Kidney (tissue), 14 donors: ENCODE results near the gene RAG2. TPM values are rescaled to one million over a fixed set of nuclear protein-coding genes. Genes with fewer than 3 reads are reported as not detected.
A peak's percentile ranks its signal among the peaks of the same experiment; 100 is the strongest.

Experiments used
- DNase-seq, 5 donors: peaks; one replicate each; pipeline ENCODE4 v3.0.0-alpha.2; 2013 to 2020
- FAIRE-seq: peaks from 2 replicates; lab custom pipeline; 2012; peaks lifted over from hg19 to GRCh38; lab: Jason Lieb, UNC
- H3K27ac ChIP-seq, 2 donors: one replicate each; pipeline ENCODE4 v1.7.0; 2013; ENCODE audit warnings: low read depth in 2 of 2, low read length in 2 of 2, inconsistent platforms in 1 of 2
- H3K27me3 ChIP-seq: one replicate; pipeline ENCODE4 v1.7.1; 2013; ENCODE audit warnings: low read length, inconsistent platforms; ENCODE audit not compliant: control insufficient read depth, insufficient read depth
- H3K36me3 ChIP-seq, 3 donors: one replicate each; pipeline versions ENCODE4 v1.7.0 to v1.7.1; 2013; ENCODE audit warnings: low read length in 3 of 3, control low read depth in 1 of 3, inconsistent platforms in 1 of 3; ENCODE audit not compliant: insufficient read depth in 3 of 3, control insufficient read depth in 2 of 3
- H3K4me1 ChIP-seq, 3 donors: one replicate each; pipeline versions ENCODE4 v1.7.0 to v1.7.1; 2013; ENCODE audit warnings: low read length in 3 of 3, inconsistent platforms in 1 of 3, low read depth in 1 of 3; ENCODE audit not compliant: control insufficient read depth in 2 of 3, insufficient read depth in 2 of 3
- H3K4me3 ChIP-seq, 3 donors: one replicate each; pipeline versions ENCODE4 v1.7.0 to v1.8.1; 2013; ENCODE audit warnings: low read length in 3 of 3, control low read depth in 1 of 3, inconsistent platforms in 1 of 3
- H3K9ac ChIP-seq, 3 donors: one replicate each; pipeline versions ENCODE4 v1.7.0 to v1.7.1; 2013; ENCODE audit warnings: low read length in 3 of 3, control low read depth in 1 of 3, inconsistent platforms in 1 of 3
- H3K9me3 ChIP-seq, 3 donors: one replicate each; pipeline versions ENCODE4 v1.7.0 to v1.7.1; 2013; ENCODE audit warnings: low read length in 3 of 3, control low read depth in 1 of 3, inconsistent platforms in 1 of 3; ENCODE audit not compliant: control insufficient read depth in 2 of 3, insufficient read depth in 1 of 3
- intact Hi-C: fragments of 100-400 bp; cut with DNase I; formaldehyde crosslinking; loops from one replicate; pipeline ENCODE4 v1.11.1; 2022
- polyA plus RNA-seq: library from polyadenylated mRNA; stranded (reverse); fragments of 350-450 nt; fragmentation: Illumina TruSeq; extraction: RNeasy Lipid Tissue Mini Kit (QIAGEN cat#74804); gene quantifications from one replicate; pipeline ENCODE4 v1.2.3, GENCODE V29; 2014; ENCODE audit warnings: low read depth, low replicate concordance; ENCODE audit not compliant: insufficient read depth
- total RNA-seq: library from RNA; stranded (reverse); fragmentation: NEBNext Ultra II Directional; extraction: Animal tissue kit (Norgen Biotek cat#: 25700); gene quantifications from one replicate; pipeline ENCODE4 v1.2.1, GENCODE V29; 2021
- TF ChIP-seq, protein P1 (sequence below): IDR thresholded peaks from 3 replicates; pipeline ENCODE4 v1.5.1; 2012; ENCODE audit warnings: mild to moderate bottlenecking, moderate library complexity, borderline replicate concordance; ENCODE audit not compliant: insufficient read depth; ENCODE audit errors: extremely low read depth
- donor health status: control.
- donor health status: control.
- donor health status: control.
- donor health status: control.
- donor health status: control.
- donor health status: DM: yes; HTN: yes; CAD: no.
- donor health status: Normal renal cell carcinoma (clear cell type).

The RAG2 gene
- total and polyA plus RNA-seq, 2 donors from 2014 or later = not detected

DNA sequence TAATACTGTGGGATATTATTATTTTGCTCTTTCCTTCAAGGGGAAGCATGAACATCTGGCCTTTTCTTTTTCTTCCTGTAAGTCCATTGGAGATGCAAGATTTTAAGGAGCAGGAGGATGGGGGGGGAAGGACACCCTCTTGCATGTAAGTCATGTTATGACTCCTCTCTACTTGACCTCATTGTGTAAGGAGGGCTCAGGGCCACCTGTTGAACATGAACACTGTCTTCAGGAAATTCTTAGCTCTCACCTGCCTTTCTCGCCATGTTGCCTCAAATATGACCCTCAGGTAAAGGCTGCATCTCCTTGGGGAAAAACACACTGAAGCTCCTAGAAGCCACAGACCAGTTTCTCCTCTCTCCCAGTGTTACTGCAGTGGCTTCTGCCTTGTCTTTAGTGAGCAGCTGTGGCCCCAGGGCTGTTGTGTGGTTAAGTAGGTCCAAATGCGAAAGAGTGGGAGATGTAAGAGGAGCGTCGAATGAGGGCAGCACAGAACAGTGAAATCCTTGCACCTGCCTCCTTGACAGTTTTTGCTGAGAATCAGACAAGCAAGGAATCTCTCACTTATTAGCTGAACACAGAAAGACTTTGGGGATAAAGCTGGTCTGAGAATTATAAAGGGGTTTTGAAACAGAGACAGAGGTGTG is 31.5 kb downstream of the RAG2 start:
- Histone ChIP-seq H3K4me1 (no peaks in the 10 kb centered on the region), H3K4me3 (no peak overlapping the region), H3K9me3 (no peaks in the 10 kb centered on the region), H3K9ac (no peak overlapping the region), H3K27ac (no peak overlapping the region), H3K27me3 (no peaks in the 10 kb centered on the region), H3K36me3 (no peaks in the 10 kb centered on the region)
- intact Hi-C loops = loop anchor here (10.0 kb wide), 1 partner anchor 108 kb away; no protein-coding TSS in a partner anchor
- FAIRE-seq (no peak), DNase-seq (no peak)
- TF ChIP-seq, protein P1, sequence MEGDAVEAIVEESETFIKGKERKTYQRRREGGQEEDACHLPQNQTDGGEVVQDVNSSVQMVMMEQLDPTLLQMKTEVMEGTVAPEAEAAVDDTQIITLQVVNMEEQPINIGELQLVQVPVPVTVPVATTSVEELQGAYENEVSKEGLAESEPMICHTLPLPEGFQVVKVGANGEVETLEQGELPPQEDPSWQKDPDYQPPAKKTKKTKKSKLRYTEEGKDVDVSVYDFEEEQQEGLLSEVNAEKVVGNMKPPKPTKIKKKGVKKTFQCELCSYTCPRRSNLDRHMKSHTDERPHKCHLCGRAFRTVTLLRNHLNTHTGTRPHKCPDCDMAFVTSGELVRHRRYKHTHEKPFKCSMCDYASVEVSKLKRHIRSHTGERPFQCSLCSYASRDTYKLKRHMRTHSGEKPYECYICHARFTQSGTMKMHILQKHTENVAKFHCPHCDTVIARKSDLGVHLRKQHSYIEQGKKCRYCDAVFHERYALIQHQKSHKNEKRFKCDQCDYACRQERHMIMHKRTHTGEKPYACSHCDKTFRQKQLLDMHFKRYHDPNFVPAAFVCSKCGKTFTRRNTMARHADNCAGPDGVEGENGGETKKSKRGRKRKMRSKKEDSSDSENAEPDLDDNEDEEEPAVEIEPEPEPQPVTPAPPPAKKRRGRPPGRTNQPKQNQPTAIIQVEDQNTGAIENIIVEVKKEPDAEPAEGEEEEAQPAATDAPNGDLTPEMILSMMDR = no peak

DNA sequence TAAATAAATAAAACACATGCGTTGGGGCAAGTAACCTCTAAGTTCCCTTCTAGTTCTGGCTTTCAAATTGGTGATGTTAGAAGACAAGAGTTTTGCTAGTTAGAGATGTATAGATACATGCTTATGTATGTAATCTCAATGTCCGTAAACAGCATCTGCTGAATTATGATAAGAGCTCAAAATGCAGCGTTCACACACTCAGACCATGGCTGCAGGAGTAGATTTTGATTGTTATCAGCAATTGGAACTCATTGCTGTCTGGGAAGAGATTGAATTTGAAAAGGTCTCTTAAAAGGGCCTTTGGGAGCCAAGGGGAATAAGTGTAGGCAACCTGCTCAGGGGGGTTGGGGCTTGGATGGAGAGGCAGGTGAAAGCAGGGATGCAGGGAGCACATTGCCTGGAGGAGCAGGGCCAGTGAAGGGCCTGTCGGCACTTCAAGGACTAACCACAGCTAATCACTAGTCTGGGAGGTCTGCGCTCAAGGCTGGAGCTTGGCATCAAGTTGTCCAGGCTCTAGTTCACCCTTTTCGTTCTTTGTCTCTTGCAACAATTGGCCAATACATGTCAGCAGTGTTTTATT is 32.9 kb downstream of the RAG2 start:
- H3K9ac ChIP-seq = peak overlapping the region in 1 of 3 donors; percentile 8
- peak overlapping the region in 2 of 3 donors; percentile 57 to 58 for H3K4me3 ChIP-seq
- intact Hi-C loops = loop anchor here (10.0 kb wide), 1 partner anchor 110 kb away; no protein-coding TSS in a partner anchor
- FAIRE-seq (no peak), DNase-seq (no peak)
- no peaks in the 10 kb centered on the region for H3K27me3 ChIP-seq
- H3K27ac ChIP-seq = no peak overlapping the region
- no peaks in the 10 kb centered on the region for H3K4me1 ChIP-seq
- H3K36me3 ChIP-seq = no peaks in the 10 kb centered on the region
- TF ChIP-seq, protein P1 = no peak
- H3K9me3 ChIP-seq = no peaks in the 10 kb centered on the region

DNA sequence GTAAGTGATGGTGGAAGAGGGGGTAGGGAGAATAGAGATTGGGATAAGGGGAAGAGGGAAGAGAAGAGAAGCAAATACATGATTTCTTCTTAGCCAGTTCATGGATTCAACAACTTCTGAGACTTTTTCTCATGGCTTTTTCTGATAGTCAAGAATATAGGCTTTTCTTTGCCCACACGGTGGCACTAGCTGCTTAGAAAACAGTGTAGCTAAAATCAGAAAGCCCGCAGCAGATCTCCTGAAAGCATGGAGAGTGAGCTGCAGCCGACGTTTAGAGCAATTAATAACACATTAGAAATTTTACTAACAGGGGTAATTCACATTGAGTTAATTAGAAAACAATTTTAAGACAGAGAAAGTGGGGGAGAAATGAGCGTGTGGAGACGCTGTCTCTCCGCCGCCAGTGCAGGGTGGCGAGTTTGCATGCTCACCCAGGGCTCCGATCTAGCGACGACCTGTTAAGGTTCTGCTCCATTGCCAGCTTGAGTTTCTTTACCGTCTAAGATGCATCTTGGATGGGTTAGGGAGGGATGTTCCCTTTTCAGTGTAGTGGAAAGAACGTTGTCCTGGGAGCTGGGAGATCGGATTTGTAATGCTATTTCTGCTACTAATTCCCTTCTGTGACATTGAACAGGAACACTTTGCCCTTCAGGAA is 33.5 kb downstream of the RAG2 start:
- Histone ChIP-seq H3K9ac (peak overlapping the region; percentile 8 to 25 (median 21)), H3K36me3 (no peaks in the 10 kb centered on the region), H3K27ac (no peak overlapping the region), H3K9me3 (no peaks in the 10 kb centered on the region), H3K27me3 (no peaks in the 10 kb centered on the region), H3K4me1 (no peaks in the 10 kb centered on the region), H3K4me3 (peak overlapping the region; percentile 50 to 58 (median 57))
- TF ChIP-seq, protein P1 = peak; percentile 81
- FAIRE-seq (peak; percentile 63), DNase-seq (peak in 4 of 5 donors; percentile 55 to 95 (median 82))
- intact Hi-C loops = loop anchor here (10.0 kb wide), 1 partner anchor 110 kb away; no protein-coding TSS in a partner anchor
